GM21576 (cell line): ENCODE data around the gene MIEN1.
"Not testable (repeated sequence)": the region's sequence is repeated elsewhere in the genome, so short reads cannot be mapped to it uniquely, and the experiment has no call there.

ENCODE experiments used
- ATAC-seq: cut with Tn5 transposase; IDR thresholded peaks from one replicate; pipeline ENCODE4 v1.9.1; 2021; ENCODE audit warnings: mild to moderate bottlenecking, moderate library complexity; ENCODE audit not compliant: unreplicated experiment

MIEN1 gene

GRCh38 chr17:39701012-39701783 is 29.1 kb downstream of the MIEN1 start:
- ATAC-seq = no peak

- no peak for ATAC-seq
These were observed 30.0 kb downstream of the MIEN1 start for GRCh38 chr17:39700148-39700987.

GRCh38 chr17:39699818-39700147 is 30.5 kb downstream of the MIEN1 start, which contains the start of gene ERBB2:
Gene ERBB2, plus strand, starts transcription at chr17:39700064. Its CDS starts 175 bp downstream, at chr17:39700239.
- ATAC-seq = no peak

GRCh38 chr17:39699157-39699817 is 31.0 kb downstream of the MIEN1 start:
- ATAC-seq = not testable (repeated sequence)

- no peak for ATAC-seq
These were observed 32.4 kb downstream of the MIEN1 start for GRCh38 chr17:39697961-39698360.

GRCh38 chr17:39696731-39697130 is 33.6 kb downstream of the MIEN1 start:
- no peak for ATAC-seq

- ATAC-seq = no peak
These were observed 35.2 kb downstream of the MIEN1 start for GRCh38 chr17:39695089-39695474.

GRCh38 chr17:39694593-39694992 is 35.7 kb downstream of the MIEN1 start:
- no peak for ATAC-seq

GRCh38 chr17:39688945-39689344 is 41.4 kb downstream of the MIEN1 start:
- no peak for ATAC-seq

GRCh38 chr17:39688475-39688835 is 41.9 kb downstream of the MIEN1 start:
- ATAC-seq = no peak

- peak; percentile 84 for ATAC-seq
These were observed 42.5 kb downstream of the MIEN1 start, which contains the start of gene PGAP3 for GRCh38 chr17:39687546-39688474. Gene PGAP3, minus strand, starts transcription at chr17:39688057. Its CDS starts 43 bp downstream, at chr17:39688014.

- no peak for ATAC-seq
These were observed 43.2 kb downstream of the MIEN1 start for GRCh38 chr17:39687101-39687545.

- ATAC-seq = no peak
These were observed 45.8 kb downstream of the MIEN1 start for GRCh38 chr17:39684369-39685192.

GRCh38 chr17:39683295-39683939 is 46.9 kb downstream of the MIEN1 start:
- no peak for ATAC-seq

GRCh38 chr17:39679521-39680192 is 50.7 kb downstream of the MIEN1 start:
- ATAC-seq = no peak
